ENCODE measurements around the gene PTBP3.

- TF ChIP-seq POLR2AphosphoS5 (IDR thresholded peaks at IDR 0.05; ENCODE audit: insufficient read depth in 1 of 2, low read depth in 1 of 2) (no peak), CTCF (IDR thresholded peaks at IDR 0.05) (no peak)
Observed at GRCh38 chr9:112239284-112239683, 94.1 kb downstream of the PTBP3 start.

Measured in vagina (tissue), 2 donors.